ENCODE measurements around the gene EEF1AKMT1. TPM values are rescaled to one million over a fixed set of nuclear protein-coding genes. Genes with fewer than 3 reads are reported as not detected.

EEF1AKMT1 gene
- total and polyA plus RNA-seq, 4 donors, result 4.2 to 11.2 (median 4.9) TPM

GRCh38 chr13:20787180-20787579 lies 13.4 kb upstream of the EEF1AKMT1 start:
- Histone ChIP-seq H3K9ac (ENCODE audit: low read depth in 1 of 2, low read length in 2 of 2) (no peak overlapping the region), H3K4me3 (ENCODE audit: low read depth in 1 of 3, low read length in 3 of 3) (no peak overlapping the region), H3K27me3 (ENCODE audit: control insufficient read depth in 4 of 4, insufficient read depth in 4 of 4, low read length in 3 of 4) (no peaks in the 10 kb centered on the region), H3K9me3 (ENCODE audit: control insufficient read depth in 4 of 4, low read length in 3 of 4) (no peaks in the 10 kb centered on the region), H3K27ac (ENCODE audit: low read depth in 1 of 2, low read length in 2 of 2) (no peak overlapping the region), H3K4me1 (ENCODE audit: control insufficient read depth in 4 of 4, insufficient read depth in 4 of 4, low read length in 3 of 4) (peaks cover 0 to 6% (median 0%) of the 10 kb centered on the region in 4 donors), H3K36me3 (ENCODE audit: control insufficient read depth in 4 of 4, insufficient read depth in 3 of 4, low read depth in 1 of 4, low read length in 3 of 4) (peaks cover 0 to 19% (median 9%) of the 10 kb centered on the region in 4 donors)
- no peak for DNase-seq (ENCODE audit: low spot score)
- 78% methylated on average over 5 of the region's 5 CpGs for WGBS
- no peak for TF ChIP-seq RAD21 (IDR thresholded peaks at IDR 0.05)
- no peak for TF ChIP-seq YY1 (IDR thresholded peaks at IDR 0.05)
- no peak for TF ChIP-seq CTCF (IDR thresholded peaks at IDR 0.05; ENCODE audit: low read depth, low read length, missing input control)
- no peak for TF ChIP-seq NR2F2 (IDR thresholded peaks at IDR 0.05)
- TF ChIP-seq GABPA (IDR thresholded peaks at IDR 0.05 in 1 of 2, conservative IDR thresholded peaks at IDR 0.05 in 1 of 2), result no peak
- TF ChIP-seq HNF4A (conservative IDR thresholded peaks at IDR 0.05), result no peak
- TF ChIP-seq, protein P1, sequence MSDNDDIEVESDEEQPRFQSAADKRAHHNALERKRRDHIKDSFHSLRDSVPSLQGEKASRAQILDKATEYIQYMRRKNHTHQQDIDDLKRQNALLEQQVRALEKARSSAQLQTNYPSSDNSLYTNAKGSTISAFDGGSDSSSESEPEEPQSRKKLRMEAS (IDR thresholded peaks at IDR 0.05), result no peak
- no peak for TF ChIP-seq SP1 (IDR thresholded peaks at IDR 0.05)
- TF ChIP-seq, protein P2, sequence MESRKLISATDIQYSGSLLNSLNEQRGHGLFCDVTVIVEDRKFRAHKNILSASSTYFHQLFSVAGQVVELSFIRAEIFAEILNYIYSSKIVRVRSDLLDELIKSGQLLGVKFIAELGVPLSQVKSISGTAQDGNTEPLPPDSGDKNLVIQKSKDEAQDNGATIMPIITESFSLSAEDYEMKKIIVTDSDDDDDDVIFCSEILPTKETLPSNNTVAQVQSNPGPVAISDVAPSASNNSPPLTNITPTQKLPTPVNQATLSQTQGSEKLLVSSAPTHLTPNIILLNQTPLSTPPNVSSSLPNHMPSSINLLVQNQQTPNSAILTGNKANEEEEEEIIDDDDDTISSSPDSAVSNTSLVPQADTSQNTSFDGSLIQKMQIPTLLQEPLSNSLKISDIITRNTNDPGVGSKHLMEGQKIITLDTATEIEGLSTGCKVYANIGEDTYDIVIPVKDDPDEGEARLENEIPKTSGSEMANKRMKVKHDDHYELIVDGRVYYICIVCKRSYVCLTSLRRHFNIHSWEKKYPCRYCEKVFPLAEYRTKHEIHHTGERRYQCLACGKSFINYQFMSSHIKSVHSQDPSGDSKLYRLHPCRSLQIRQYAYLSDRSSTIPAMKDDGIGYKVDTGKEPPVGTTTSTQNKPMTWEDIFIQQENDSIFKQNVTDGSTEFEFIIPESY (IDR thresholded peaks at IDR 0.05), result no peak
- no peak for TF ChIP-seq JUND (IDR thresholded peaks at IDR 0.05)

- H3K27ac ChIP-seq (ENCODE audit: low read depth in 1 of 2, low read length in 2 of 2), result no peak overlapping the region
- no peak overlapping the region for H3K9ac ChIP-seq (ENCODE audit: low read depth in 1 of 2, low read length in 2 of 2)
- no peaks in the 10 kb centered on the region for H3K9me3 ChIP-seq (ENCODE audit: control insufficient read depth in 4 of 4, low read length in 3 of 4)
- peaks cover 0 to under 1% (median 0%) of the 10 kb centered on the region in 4 donors for H3K4me1 ChIP-seq (ENCODE audit: control insufficient read depth in 4 of 4, insufficient read depth in 4 of 4, low read length in 3 of 4)
- H3K36me3 ChIP-seq (ENCODE audit: control insufficient read depth in 4 of 4, insufficient read depth in 3 of 4, low read depth in 1 of 4, low read length in 3 of 4), result peaks cover 0 to 14% (median 10%) of the 10 kb centered on the region in 4 donors
- H3K4me3 ChIP-seq (ENCODE audit: low read depth in 1 of 3, low read length in 3 of 3), result no peak overlapping the region
- no peak for DNase-seq (ENCODE audit: low spot score)
- no peaks in the 10 kb centered on the region for H3K27me3 ChIP-seq (ENCODE audit: control insufficient read depth in 4 of 4, insufficient read depth in 4 of 4, low read length in 3 of 4)
- TF ChIP-seq SP1 (IDR thresholded peaks at IDR 0.05) (no peak), EGR1 (IDR thresholded peaks at IDR 0.05; ENCODE audit: low read depth in 2 of 2) (no peak), RAD21 (IDR thresholded peaks at IDR 0.05) (no peak), JUND (IDR thresholded peaks at IDR 0.05) (no peak), TAF1 (conservative IDR thresholded peaks at IDR 0.05) (no peak), REST (IDR thresholded peaks at IDR 0.05) (no peak), NR2F2 (IDR thresholded peaks at IDR 0.05) (no peak), RXRA (IDR thresholded peaks at IDR 0.05) (no peak), GABPA (IDR thresholded peaks at IDR 0.05 in 1 of 2, conservative IDR thresholded peaks at IDR 0.05 in 1 of 2) (no peak), FOXA2 (IDR thresholded peaks at IDR 0.05) (no peak), YY1 (IDR thresholded peaks at IDR 0.05) (no peak)
- TF ChIP-seq, protein P3, sequence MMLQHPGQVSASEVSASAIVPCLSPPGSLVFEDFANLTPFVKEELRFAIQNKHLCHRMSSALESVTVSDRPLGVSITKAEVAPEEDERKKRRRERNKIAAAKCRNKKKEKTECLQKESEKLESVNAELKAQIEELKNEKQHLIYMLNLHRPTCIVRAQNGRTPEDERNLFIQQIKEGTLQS (IDR thresholded peaks at IDR 0.05), result no peak
- TF ChIP-seq, protein P2 (IDR thresholded peaks at IDR 0.05), result no peak
- 74% methylated on average over 3 of the region's 3 CpGs for WGBS
Observed at GRCh38 chr13:20782116-20782708, 8.5 kb upstream of the EEF1AKMT1 start.

All from liver (tissue), 9 donors.